Neural progenitor cell (in vitro differentiated cells): ENCODE data around the gene ARHGAP26. TPM values are rescaled to one million over a fixed set of nuclear protein-coding genes. Genes with fewer than 3 reads are reported as not detected.
A peak's percentile ranks its signal among the peaks of the same experiment; 100 is the strongest.

Experiments used
- DNase-seq: peaks from one replicate; pipeline ENCODE4 v3.0.0-alpha.2; 2016; ENCODE audit warnings: low spot score
- H2AFZ ChIP-seq: fragments of 200-600 bp; sonication (generic); replicated peaks from 2 replicates; pipeline ENCODE4 v1.6.1; 2016; ENCODE audit warnings: antibody characterized with exemption
- H3F3A ChIP-seq: fragments of 200-600 bp; sonication (generic); 2 replicates; pipeline ENCODE4 v1.6.1; 2016; ENCODE audit warnings: antibody characterized with exemption, low read depth
- H3K27ac ChIP-seq: fragments of 200-600 bp; sonication (generic); 2 replicates; pipeline ENCODE4 v1.5.1; 2016; ENCODE audit warnings: mild to moderate bottlenecking
- H3K27me3 ChIP-seq: fragments of 200-600 bp; sonication (generic); 2 replicates; pipeline ENCODE4 v1.6.1; 2016; ENCODE audit warnings: mild to moderate bottlenecking, moderate library complexity
- H3K36me3 ChIP-seq: fragments of 200-600 bp; sonication (generic); 2 replicates; pipeline ENCODE4 v1.5.1; 2016
- H3K4me1 ChIP-seq: fragments of 200-600 bp; sonication (generic); 2 replicates; pipeline ENCODE4 v1.6.1; 2016; ENCODE audit warnings: mixed run types
- H3K4me2 ChIP-seq: fragments of 200-600 bp; sonication (generic); 2 replicates; pipeline ENCODE4 v1.6.1; 2016
- H3K4me3 ChIP-seq: fragments of 200-600 bp; sonication (generic); 2 replicates; pipeline ENCODE4 v1.5.1; 2016
- H3K79me2 ChIP-seq: fragments of 200-600 bp; sonication (generic); 2 replicates; pipeline ENCODE4 v1.6.1; 2016; ENCODE audit warnings: low read depth
- H3K9ac ChIP-seq: fragments of 200-600 bp; sonication (generic); 2 replicates; pipeline ENCODE4 v1.6.1; 2016
- H3K9me3 ChIP-seq: fragments of 200-600 bp; sonication (generic); 2 replicates; pipeline ENCODE4 v1.5.1; 2016; ENCODE audit warnings: low read depth
- H4K20me1 ChIP-seq: fragments of 200-600 bp; sonication (generic); 2 replicates; pipeline ENCODE4 v1.6.1; 2016; ENCODE audit warnings: low read depth
- H3K27ac Mint-ChIP-seq: 3 replicates; pipeline ENCODE4 v1.8.0; 2021; ENCODE audit warnings: mixed read lengths
- H3K27me3 Mint-ChIP-seq: 2 replicates; pipeline ENCODE4 v1.8.0; 2022; ENCODE audit warnings: low read depth, mild to moderate bottlenecking, inconsistent platforms, moderate library complexity, mixed read lengths; ENCODE audit not compliant: insufficient read depth
- H3K36me3 Mint-ChIP-seq: 3 replicates; pipeline ENCODE4 v1.8.0; 2021; ENCODE audit warnings: mixed read lengths
- H3K4me1 Mint-ChIP-seq: 3 replicates; pipeline ENCODE4 v1.8.0; 2021; ENCODE audit warnings: mixed read lengths
- H3K4me3 Mint-ChIP-seq: 3 replicates; pipeline ENCODE4 v1.8.0; 2021; ENCODE audit warnings: mild to moderate bottlenecking, moderate library complexity, mixed read lengths
- H3K9me3 Mint-ChIP-seq: 3 replicates; pipeline ENCODE4 v1.8.0; 2020; ENCODE audit warnings: mixed read lengths
- EZH2 ChIP-seq: fragments of 200-600 bp; sonication (generic); IDR thresholded peaks from 2 replicates; pipeline ENCODE4 v1.6.1; 2017; ENCODE audit warnings: antibody characterized with exemption, mild to moderate bottlenecking, moderate library complexity
- EZH2phosphoT487 ChIP-seq: fragments of 200-600 bp; sonication (generic); IDR thresholded peaks from 2 replicates; pipeline ENCODE4 v1.6.1; 2017; ENCODE audit warnings: antibody characterized with exemption
- total RNA-seq: library from RNA; depleted of rRNA; stranded (reverse); fragments of >200 nt; gene quantifications from 2 replicates; pipeline ENCODE4 v1.2.3, GENCODE V29; 2015; ENCODE audit warnings: low replicate concordance
- TF ChIP-seq, protein P1 (sequence below): fragments of 200-600 bp; sonication (generic); IDR thresholded peaks from 2 replicates; pipeline ENCODE4 v1.5.1; 2017; ENCODE audit warnings: antibody characterized with exemption, mild to moderate bottlenecking

Gene ARHGAP26
- total RNA-seq, 1 donor from 2014 or later: 7.0 TPM

DNA sequence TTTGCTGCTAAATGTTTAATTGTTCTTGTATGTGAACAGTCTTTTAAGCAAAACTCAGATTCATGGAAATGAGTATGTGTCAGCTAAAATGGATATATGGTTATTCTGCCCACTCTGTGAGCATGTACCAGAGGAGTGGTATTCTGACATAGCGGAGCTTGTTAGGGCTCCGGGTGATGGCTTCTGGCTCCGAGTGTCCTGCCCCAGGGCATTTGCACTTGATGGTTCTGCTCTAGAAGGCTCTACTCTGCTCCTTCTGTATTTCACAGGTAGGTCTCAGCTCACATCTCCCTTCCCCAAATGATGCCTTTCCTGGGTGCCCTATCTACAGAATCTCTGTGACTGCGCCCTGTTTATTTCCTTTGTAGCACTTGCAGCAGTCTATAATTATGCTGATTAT, 113.3 kb downstream of the ARHGAP26 start:
- no peaks in the 10 kb centered on the region for H3K9me3 Mint-ChIP-seq
- no peak overlapping the region for H3K27ac ChIP-seq
- no peaks in the 10 kb centered on the region for H3K79me2 ChIP-seq
- H3K4me3 ChIP-seq: no peak overlapping the region
- H3F3A ChIP-seq: no peaks in the 10 kb centered on the region
- no peaks in the 10 kb centered on the region for H3K36me3 ChIP-seq
- TF ChIP-seq EZH2: no peak
- no peak for TF ChIP-seq EZH2phosphoT487
- TF ChIP-seq, protein P1, sequence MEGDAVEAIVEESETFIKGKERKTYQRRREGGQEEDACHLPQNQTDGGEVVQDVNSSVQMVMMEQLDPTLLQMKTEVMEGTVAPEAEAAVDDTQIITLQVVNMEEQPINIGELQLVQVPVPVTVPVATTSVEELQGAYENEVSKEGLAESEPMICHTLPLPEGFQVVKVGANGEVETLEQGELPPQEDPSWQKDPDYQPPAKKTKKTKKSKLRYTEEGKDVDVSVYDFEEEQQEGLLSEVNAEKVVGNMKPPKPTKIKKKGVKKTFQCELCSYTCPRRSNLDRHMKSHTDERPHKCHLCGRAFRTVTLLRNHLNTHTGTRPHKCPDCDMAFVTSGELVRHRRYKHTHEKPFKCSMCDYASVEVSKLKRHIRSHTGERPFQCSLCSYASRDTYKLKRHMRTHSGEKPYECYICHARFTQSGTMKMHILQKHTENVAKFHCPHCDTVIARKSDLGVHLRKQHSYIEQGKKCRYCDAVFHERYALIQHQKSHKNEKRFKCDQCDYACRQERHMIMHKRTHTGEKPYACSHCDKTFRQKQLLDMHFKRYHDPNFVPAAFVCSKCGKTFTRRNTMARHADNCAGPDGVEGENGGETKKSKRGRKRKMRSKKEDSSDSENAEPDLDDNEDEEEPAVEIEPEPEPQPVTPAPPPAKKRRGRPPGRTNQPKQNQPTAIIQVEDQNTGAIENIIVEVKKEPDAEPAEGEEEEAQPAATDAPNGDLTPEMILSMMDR: no peak
- no peak overlapping the region for H2AFZ ChIP-seq
- H3K27me3 Mint-ChIP-seq: peaks cover 2% of the 10 kb centered on the region
- no peaks in the 10 kb centered on the region for H3K36me3 Mint-ChIP-seq
- no peaks in the 10 kb centered on the region for H3K27me3 ChIP-seq
- no peak overlapping the region for H3K4me3 Mint-ChIP-seq
- peaks cover 14% of the 10 kb centered on the region for H3K4me1 ChIP-seq
- DNase-seq: no peak
- no peak overlapping the region for H3K4me2 ChIP-seq
- no peaks in the 10 kb centered on the region for H3K9me3 ChIP-seq
- H3K4me1 Mint-ChIP-seq: peaks cover 29% of the 10 kb centered on the region
- no peak overlapping the region for H3K9ac ChIP-seq
- H4K20me1 ChIP-seq: no peaks in the 10 kb centered on the region
- no peak overlapping the region for H3K27ac Mint-ChIP-seq

DNA sequence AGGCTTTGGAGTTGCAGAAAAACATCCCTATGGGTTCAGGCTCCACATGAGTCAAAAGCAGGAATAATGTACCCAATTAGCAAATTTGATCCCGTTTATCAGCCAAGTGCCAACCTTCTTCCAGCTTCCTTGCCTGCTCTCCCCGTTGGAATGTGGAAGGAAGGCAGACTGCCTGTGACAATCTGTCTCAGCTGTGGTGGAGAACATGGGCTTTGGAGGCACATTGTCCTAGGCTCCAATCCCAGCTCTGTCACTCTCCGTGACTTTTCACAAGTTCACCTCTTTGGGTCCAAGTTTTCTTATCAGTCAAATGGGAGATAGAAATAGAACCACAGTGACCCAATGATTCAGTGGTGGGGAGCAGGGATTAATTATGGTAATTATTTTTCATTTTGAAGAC, 113.9 kb downstream of the ARHGAP26 start:
- no peak overlapping the region for H3K4me2 ChIP-seq
- no peak overlapping the region for H3K4me3 Mint-ChIP-seq
- H3K4me1 Mint-ChIP-seq: peaks cover 34% of the 10 kb centered on the region
- no peaks in the 10 kb centered on the region for H3K36me3 Mint-ChIP-seq
- TF ChIP-seq EZH2: no peak
- no peak for TF ChIP-seq EZH2phosphoT487
- TF ChIP-seq, protein P1: no peak
- no peaks in the 10 kb centered on the region for H3K36me3 ChIP-seq
- no peak overlapping the region for H3K4me3 ChIP-seq
- no peaks in the 10 kb centered on the region for H3K79me2 ChIP-seq
- H3F3A ChIP-seq: no peaks in the 10 kb centered on the region
- H2AFZ ChIP-seq: no peak overlapping the region
- no peaks in the 10 kb centered on the region for H3K9me3 ChIP-seq
- no peaks in the 10 kb centered on the region for H3K27me3 ChIP-seq
- H3K27me3 Mint-ChIP-seq: peaks cover 2% of the 10 kb centered on the region
- H3K27ac Mint-ChIP-seq: peak overlapping the region; percentile 79
- no peak overlapping the region for H3K9ac ChIP-seq
- no peaks in the 10 kb centered on the region for H3K9me3 Mint-ChIP-seq
- peaks cover 14% of the 10 kb centered on the region for H3K4me1 ChIP-seq
- no peak overlapping the region for H3K27ac ChIP-seq
- no peaks in the 10 kb centered on the region for H4K20me1 ChIP-seq
- DNase-seq: no peak

DNA sequence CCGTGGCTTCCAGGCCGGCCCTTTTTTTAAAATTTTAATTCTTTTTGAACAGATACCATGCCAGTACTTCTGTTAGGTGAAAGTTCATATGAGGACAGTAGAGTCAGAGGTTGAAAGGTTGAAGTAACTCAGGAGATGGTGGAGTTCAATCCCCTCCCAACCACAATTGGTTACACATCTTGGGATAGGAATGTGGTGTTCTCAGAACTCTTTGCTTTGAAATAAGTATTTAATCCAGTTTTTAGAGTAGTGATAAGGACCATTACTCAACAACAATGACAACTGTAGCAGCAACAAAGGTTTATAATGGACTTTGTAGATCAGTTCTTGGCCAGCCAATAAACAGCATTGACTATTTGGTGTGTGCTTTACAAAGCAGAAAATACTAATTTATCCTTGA, 116.0 kb downstream of the ARHGAP26 start:
- Histone ChIP-seq H3K27ac (no peak overlapping the region), H3K4me2 (no peak overlapping the region), H3F3A (no peaks in the 10 kb centered on the region), H3K9me3 (no peaks in the 10 kb centered on the region), H4K20me1 (no peaks in the 10 kb centered on the region), H3K36me3 (no peaks in the 10 kb centered on the region), H3K4me3 (no peak overlapping the region), H3K9ac (no peak overlapping the region), H2AFZ (no peak overlapping the region), H3K79me2 (no peaks in the 10 kb centered on the region), H3K4me1 (peaks cover 8% of the 10 kb centered on the region), H3K27me3 (no peaks in the 10 kb centered on the region)
- TF ChIP-seq EZH2phosphoT487: no peak
- TF ChIP-seq, protein P1: no peak
- no peak for TF ChIP-seq EZH2
- Mint-ChIP-seq H3K36me3 (no peaks in the 10 kb centered on the region), H3K4me3 (no peak overlapping the region), H3K9me3 (no peaks in the 10 kb centered on the region), H3K27me3 (peaks cover 2% of the 10 kb centered on the region), H3K4me1 (peaks cover 29% of the 10 kb centered on the region), H3K27ac (no peak overlapping the region)
- no peak for DNase-seq
